GM20431 (cell line): ENCODE results near the gene COL1A1.

ENCODE experiments used
- in situ Hi-C: fragments of 300-500 bp; cut with MseI, MboI; formaldehyde crosslinking; loops from one replicate; pipeline ENCODE4 v1.15.0; 2020; ENCODE audit warnings: low sequenced_read_pairs; ENCODE audit not compliant: unreplicated experiment

Gene COL1A1

DNA sequence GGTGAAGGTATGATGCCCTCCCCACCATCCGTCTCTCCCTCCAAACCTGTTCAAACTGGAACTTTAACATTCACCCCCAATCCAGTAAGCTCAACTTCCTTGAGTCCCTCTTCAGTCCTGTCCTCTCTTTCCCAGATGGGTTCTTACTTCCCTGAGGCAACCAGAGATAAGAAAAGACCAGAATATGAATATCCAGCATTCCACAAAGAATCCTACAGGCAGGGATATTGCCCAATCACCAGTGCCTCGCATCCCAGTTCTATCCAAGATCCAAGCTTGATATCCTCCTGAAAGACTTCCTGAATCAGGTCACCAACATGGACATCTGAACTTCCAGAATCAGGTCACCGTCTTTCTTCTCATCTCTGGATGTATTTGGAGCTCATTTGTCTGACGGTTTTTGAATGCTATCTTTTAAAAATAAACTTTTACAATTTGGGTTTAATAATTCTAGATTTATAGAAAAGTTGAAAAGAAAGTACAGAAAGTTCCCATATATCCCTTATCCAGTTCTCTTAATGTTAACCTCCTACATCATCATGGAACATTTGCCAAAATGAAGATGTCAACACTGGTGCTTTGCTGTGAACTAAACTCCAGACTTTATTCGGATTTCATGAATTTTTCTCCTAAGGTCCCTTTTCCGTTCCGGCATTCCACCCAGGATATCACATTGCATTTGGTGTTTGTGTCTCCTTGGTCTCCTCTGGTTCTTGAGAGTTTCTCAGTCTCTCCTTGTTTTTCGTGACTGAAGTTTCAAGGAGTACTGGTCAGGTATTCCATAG, 13.7 kb upstream of the COL1A1 start:
- in situ Hi-C loops: no loop called here

- in situ Hi-C loops: no loop called here
Observed at GRCh38 chr17:50213026-50214022, 11.9 kb upstream of the COL1A1 start.

- in situ Hi-C loops: no loop called here
Observed at GRCh38 chr17:50212121-50212843, 10.9 kb upstream of the COL1A1 start.

- in situ Hi-C loops: no loop called here
Observed at GRCh38 chr17:50211249-50212120, 10.1 kb upstream of the COL1A1 start.

- in situ Hi-C loops: no loop called here
Observed at GRCh38 chr17:50210240-50211225, 9.1 kb upstream of the COL1A1 start.

- in situ Hi-C loops: loop anchor here (10.0 kb wide), 1 partner anchor 85 kb away; no protein-coding TSS in a partner anchor
Observed at GRCh38 chr17:50209472-50210239, 8.2 kb upstream of the COL1A1 start.

GRCh38 chr17:50209133-50209471, 7.7 kb upstream of the COL1A1 start:
- in situ Hi-C loops: loop anchor here (10.0 kb wide), 1 partner anchor 86 kb away; no protein-coding TSS in a partner anchor

DNA sequence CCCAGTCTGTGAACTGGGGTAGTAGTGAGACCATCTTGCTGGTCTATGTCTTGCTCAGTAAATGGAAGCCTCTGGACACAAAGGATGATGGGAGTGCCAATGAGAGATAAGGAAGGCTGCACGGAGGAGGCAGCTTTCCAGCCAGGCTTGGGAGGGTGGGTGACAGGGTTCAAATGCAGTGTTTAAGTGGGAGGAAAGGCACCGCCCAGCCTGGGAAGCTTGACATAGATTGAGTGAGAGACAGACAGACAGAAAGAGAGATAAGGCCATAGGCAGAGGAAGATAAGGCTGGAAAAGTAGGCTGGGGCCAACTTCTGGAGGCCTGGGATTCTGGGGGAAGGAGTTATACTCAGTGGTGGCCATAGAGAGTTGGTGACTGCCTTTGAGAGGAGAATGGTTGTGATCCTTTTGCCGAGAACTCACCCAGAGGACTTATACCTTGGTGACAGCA, 7.2 kb upstream of the COL1A1 start:
- in situ Hi-C loops: loop anchor here (10.0 kb wide), 1 partner anchor 86 kb away; no protein-coding TSS in a partner anchor

- in situ Hi-C loops: loop anchor here (10.0 kb wide), 1 partner anchor 87 kb away; no protein-coding TSS in a partner anchor
Observed at GRCh38 chr17:50207792-50208567, 6.5 kb upstream of the COL1A1 start.

DNA sequence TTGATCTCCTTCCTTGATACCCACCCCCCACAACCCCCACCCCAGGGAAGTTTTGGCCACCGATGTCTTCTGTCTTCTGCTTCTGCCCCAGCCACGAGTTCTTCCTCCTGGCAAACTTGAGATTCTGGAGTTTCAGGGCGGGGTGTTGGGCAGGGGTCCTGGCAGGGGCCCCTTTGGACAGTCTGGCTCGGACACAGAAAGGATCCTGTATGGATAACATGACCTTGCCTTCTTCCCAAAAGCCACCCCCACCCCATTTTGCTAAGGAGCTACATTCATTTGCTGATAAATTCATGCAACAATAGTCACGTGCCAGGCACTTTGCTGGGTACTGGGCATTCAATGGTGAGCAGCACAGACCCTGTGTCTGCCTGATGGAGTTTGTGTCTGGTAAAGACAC, 5.9 kb upstream of the COL1A1 start:
- in situ Hi-C loops: loop anchor here (10.0 kb wide), 1 partner anchor 87 kb away; no protein-coding TSS in a partner anchor

DNA sequence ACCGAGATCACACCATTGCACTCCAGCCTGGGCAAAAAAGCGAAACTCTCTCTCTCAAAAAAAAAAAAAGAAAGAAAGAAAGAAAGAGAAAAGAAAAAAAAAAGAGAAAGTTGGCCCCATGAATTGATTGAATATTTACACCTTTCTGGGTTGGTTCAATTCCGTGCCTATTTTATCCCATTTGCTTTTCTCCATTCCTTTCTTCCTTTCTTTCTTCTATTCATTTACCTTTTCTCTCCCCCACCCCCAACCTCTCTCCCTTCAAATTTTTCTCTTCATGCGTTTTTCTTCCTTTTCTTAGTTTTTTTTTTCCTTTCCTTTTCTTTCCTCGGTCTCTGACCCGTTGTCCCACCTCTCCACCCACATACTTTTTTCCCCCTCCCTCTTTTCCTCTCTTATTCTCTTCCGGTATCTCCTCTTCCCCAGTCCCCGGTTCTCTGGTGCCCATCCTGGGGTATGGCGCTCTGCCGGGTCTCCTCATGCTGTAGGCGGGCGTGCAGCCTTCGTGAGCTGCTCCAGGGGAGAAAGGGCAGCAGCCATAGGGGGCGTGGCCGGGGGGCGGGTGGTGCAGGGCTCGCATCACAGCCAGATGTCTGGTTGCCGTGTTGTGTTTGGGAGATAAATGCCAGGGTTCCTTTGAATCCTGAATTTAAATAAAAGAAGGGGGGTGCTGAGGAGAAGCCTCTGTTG, 5.3 kb upstream of the COL1A1 start:
- in situ Hi-C loops: loop anchor here (10.0 kb wide), 1 partner anchor 88 kb away; no protein-coding TSS in a partner anchor

GRCh38 chr17:50205963-50206505, 4.6 kb upstream of the COL1A1 start:
- in situ Hi-C loops: loop anchor here (10.0 kb wide), 1 partner anchor 89 kb away; no protein-coding TSS in a partner anchor

DNA sequence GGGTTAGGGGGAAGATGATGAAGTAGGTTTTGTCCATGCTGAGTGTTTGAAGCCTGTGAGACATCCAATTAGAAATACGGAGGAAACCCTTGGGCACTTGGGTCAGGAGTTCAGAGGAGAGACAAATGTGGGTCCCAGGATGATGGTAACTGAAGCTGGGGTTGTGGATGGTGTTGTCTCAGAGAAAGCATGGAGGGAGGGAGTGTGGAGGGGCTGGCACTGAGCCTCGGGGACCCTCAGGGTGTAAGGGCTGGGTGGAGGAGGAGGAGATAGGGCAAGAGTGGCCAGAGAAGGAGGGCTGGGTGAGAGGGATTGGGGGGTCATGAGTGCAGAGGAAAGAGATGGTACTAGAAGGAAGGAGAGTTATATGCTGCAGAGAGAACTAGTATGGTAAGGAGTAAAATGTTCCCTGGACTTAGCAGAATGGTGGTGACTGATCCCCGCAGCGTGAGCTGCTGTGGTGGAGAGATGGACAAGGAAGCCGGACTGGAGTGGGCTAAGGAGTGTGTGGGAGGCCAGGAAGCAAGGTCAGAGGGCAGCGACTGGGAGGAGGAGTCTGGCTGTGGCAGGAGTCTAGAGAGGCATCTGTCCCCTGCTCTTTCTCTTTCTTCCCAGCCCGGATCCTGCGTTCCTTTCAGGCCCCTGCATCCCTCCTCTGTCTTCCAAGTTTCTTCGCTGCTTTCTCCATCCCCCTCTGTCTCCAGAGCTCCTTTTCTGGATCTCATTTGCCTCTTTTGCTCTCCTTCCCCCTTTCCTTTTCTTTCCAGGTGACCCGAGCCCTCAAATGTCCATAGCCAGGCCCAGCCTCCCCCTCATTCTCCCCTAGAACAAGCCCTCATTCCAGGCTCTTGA, 3.9 kb upstream of the COL1A1 start:
- in situ Hi-C loops: loop anchor here (10.0 kb wide), 1 partner anchor 89 kb away; no protein-coding TSS in a partner anchor

DNA sequence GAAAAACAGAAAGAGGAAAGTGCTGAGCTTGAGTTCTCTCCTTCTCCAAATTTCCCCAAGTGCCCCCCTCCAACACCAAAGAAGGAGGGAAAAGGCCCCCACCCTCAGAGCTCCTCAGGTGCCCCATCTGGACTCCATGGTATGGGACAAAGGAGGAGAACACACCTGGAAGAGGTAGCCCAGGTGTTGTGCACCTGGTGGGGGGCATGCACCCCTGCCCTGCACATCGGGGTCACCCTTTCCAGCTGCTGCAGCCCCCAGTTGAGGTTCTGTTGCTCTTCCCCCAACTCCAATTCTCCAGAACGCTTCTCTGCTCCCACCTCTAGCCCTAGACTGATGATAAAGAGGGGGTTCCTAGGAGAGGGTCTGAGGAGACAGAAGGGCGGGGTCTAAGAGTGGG, 3.0 kb upstream of the COL1A1 start:
- in situ Hi-C loops: loop anchor here (10.0 kb wide), 1 partner anchor 90 kb away; no protein-coding TSS in a partner anchor
